ENCODE results near the gene KCNN2. TPM values are rescaled to one million over a fixed set of nuclear protein-coding genes. Genes with fewer than 3 reads are reported as not detected.
A peak's percentile ranks its signal among the peaks of the same experiment; 100 is the strongest.

KCNN2 gene
- total and polyA plus RNA-seq, 5 donors from 2014 or later = not detected

DNA sequence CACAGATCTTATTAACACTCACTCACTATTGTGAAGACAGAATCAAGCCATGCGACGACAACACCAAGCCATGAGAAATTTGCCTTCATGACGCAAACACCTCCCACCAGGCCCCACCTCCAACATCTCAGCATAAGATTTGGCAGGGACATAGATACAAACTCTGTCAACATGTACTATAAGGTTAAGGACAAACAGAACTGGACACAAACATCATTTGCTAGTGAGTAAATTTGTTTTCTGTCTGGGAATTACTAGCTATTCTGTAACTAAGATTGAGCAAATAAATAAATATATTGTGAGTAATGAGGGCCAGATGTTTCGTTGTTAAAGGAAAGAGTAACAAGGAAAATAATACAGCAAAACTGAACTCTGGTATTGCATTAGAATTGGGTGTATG lies 15.7 kb upstream of the KCNN2 start:
- no peak for DNase-seq

GRCh38 chr5:114355086-114355830 lies 6.6 kb upstream of the KCNN2 start:
- ATAC-seq (ENCODE audit: low read depth in 2 of 2) = no peak
- no peaks in the 10 kb centered on the region for H3K4me1 ChIP-seq (ENCODE audit: control insufficient read depth, insufficient read depth, low read length, poor library complexity, severe bottlenecking)
- Mint-ChIP-seq H3K4me1 (no peaks in the 10 kb centered on the region), H3K27me3 (peaks cover 7% of the 10 kb centered on the region), H3K4me3 (no peak overlapping the region), H3K9me3 (peaks cover 0 to 7% (median 3%) of the 10 kb centered on the region in 7 donors), H3K27ac (no peak overlapping the region), H3K36me3 (no peaks in the 10 kb centered on the region)
- no peaks in the 10 kb centered on the region for H3K36me3 ChIP-seq (ENCODE audit: control insufficient read depth, insufficient read depth, low read length)
- no peak for DNase-seq
- H3K27ac ChIP-seq (ENCODE audit: insufficient read depth, low read length, poor library complexity, severe bottlenecking) = no peak overlapping the region
- H3K27me3 ChIP-seq (ENCODE audit: control insufficient read depth, insufficient read depth, low read length) = peaks cover 3% of the 10 kb centered on the region
- no peaks in the 10 kb centered on the region for H3K9me3 ChIP-seq (ENCODE audit: control insufficient read depth in 2 of 2, low read length in 2 of 2)
- no peak overlapping the region for H3K4me3 ChIP-seq (ENCODE audit: low read depth, low read length)

More for the DNA sequence above, 15.7 kb upstream of the KCNN2 start:
- no peak overlapping the region for H3K4me3 ChIP-seq (ENCODE audit: low read depth, low read length)
- ATAC-seq (ENCODE audit: low read depth in 2 of 2) = no peak
- H3K4me1 ChIP-seq (ENCODE audit: control insufficient read depth, insufficient read depth, low read length, poor library complexity, severe bottlenecking) = no peaks in the 10 kb centered on the region
- no peaks in the 10 kb centered on the region for H3K36me3 ChIP-seq (ENCODE audit: control insufficient read depth, insufficient read depth, low read length)
- H3K9me3 Mint-ChIP-seq = peaks cover 0 to 5% (median 0%) of the 10 kb centered on the region in 7 donors
- no peaks in the 10 kb centered on the region for H3K27me3 ChIP-seq (ENCODE audit: control insufficient read depth, insufficient read depth, low read length)
- H3K27me3 Mint-ChIP-seq = no peaks in the 10 kb centered on the region
- no peak overlapping the region for H3K27ac Mint-ChIP-seq
- H3K36me3 Mint-ChIP-seq = no peaks in the 10 kb centered on the region
- H3K4me3 Mint-ChIP-seq = no peak overlapping the region
- H3K4me1 Mint-ChIP-seq = no peaks in the 10 kb centered on the region
- no peak overlapping the region for H3K27ac ChIP-seq (ENCODE audit: insufficient read depth, low read length, poor library complexity, severe bottlenecking)
- H3K9me3 ChIP-seq (ENCODE audit: control insufficient read depth in 2 of 2, low read length in 2 of 2) = no peaks in the 10 kb centered on the region

DNA sequence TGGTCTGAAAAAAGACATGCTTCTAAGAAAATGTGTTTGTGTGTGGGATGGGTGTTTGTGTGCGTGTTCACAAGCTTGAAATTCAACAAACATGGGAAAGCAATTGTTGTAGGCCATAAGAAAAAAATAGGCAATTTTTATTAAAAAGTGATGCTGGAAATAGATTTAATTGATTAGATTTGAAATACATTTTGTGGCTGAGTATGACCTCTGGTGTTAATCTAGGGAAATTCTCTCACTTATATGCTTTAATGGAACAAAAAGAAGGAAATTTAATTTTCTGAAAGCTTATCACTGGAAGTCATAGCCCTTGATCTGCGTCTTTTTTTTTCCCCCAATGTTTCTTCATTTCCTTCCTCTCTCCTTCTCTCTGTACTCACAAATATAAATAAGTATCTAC lies 3.5 kb upstream of the KCNN2 start:
- Mint-ChIP-seq H3K9me3 (peaks cover 0 to 7% (median 2%) of the 10 kb centered on the region in 7 donors), H3K4me3 (no peak overlapping the region), H3K27ac (no peak overlapping the region), H3K27me3 (peaks cover 24% of the 10 kb centered on the region), H3K4me1 (no peaks in the 10 kb centered on the region), H3K36me3 (no peaks in the 10 kb centered on the region)
- peaks cover 3% of the 10 kb centered on the region for H3K27me3 ChIP-seq (ENCODE audit: control insufficient read depth, insufficient read depth, low read length)
- DNase-seq = no peak
- H3K27ac ChIP-seq (ENCODE audit: insufficient read depth, low read length, poor library complexity, severe bottlenecking) = no peak overlapping the region
- no peak overlapping the region for H3K4me3 ChIP-seq (ENCODE audit: low read depth, low read length)
- H3K9me3 ChIP-seq (ENCODE audit: control insufficient read depth in 2 of 2, low read length in 2 of 2) = no peaks in the 10 kb centered on the region
- no peaks in the 10 kb centered on the region for H3K4me1 ChIP-seq (ENCODE audit: control insufficient read depth, insufficient read depth, low read length, poor library complexity, severe bottlenecking)
- H3K36me3 ChIP-seq (ENCODE audit: control insufficient read depth, insufficient read depth, low read length) = no peaks in the 10 kb centered on the region
- ATAC-seq (ENCODE audit: low read depth in 2 of 2) = no peak

DNA sequence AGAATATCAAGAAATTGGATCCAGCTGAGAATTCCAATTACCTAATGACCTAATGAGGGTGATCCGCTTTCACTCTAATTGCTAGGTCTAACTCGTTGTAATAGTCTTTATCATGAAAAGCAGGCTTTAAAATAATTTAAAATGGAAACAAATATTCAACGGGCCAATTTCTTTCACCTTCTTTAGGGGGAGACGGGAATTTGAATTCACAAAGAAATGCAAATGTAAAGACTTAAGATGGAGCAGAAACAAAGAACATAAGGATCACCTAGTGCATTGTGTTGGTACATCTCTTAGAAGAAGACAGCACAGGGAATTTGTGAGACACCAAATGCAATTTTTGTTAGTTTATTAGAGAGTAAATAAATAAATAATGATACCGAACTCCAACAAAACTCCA lies 1.5 kb upstream of the KCNN2 start:
- Mint-ChIP-seq H3K4me1 (peaks cover 0 to 3% (median 0%) of the 10 kb centered on the region in 4 donors), H3K27ac (no peak overlapping the region), H3K36me3 (no peaks in the 10 kb centered on the region), H3K9me3 (peaks cover 0 to 5% (median 0%) of the 10 kb centered on the region in 7 donors), H3K27me3 (peaks cover 30% of the 10 kb centered on the region), H3K4me3 (no peak overlapping the region)
- no peak overlapping the region for H3K4me3 ChIP-seq (ENCODE audit: low read depth, low read length)
- peaks cover 9% of the 10 kb centered on the region for H3K27me3 ChIP-seq (ENCODE audit: control insufficient read depth, insufficient read depth, low read length)
- H3K36me3 ChIP-seq (ENCODE audit: control insufficient read depth, insufficient read depth, low read length) = no peaks in the 10 kb centered on the region
- no peak for DNase-seq
- H3K4me1 ChIP-seq (ENCODE audit: control insufficient read depth, insufficient read depth, low read length, poor library complexity, severe bottlenecking) = no peaks in the 10 kb centered on the region
- no peak overlapping the region for H3K27ac ChIP-seq (ENCODE audit: insufficient read depth, low read length, poor library complexity, severe bottlenecking)
- no peak for ATAC-seq (ENCODE audit: low read depth in 2 of 2)
- H3K9me3 ChIP-seq (ENCODE audit: control insufficient read depth in 2 of 2, low read length in 2 of 2) = no peaks in the 10 kb centered on the region

DNA sequence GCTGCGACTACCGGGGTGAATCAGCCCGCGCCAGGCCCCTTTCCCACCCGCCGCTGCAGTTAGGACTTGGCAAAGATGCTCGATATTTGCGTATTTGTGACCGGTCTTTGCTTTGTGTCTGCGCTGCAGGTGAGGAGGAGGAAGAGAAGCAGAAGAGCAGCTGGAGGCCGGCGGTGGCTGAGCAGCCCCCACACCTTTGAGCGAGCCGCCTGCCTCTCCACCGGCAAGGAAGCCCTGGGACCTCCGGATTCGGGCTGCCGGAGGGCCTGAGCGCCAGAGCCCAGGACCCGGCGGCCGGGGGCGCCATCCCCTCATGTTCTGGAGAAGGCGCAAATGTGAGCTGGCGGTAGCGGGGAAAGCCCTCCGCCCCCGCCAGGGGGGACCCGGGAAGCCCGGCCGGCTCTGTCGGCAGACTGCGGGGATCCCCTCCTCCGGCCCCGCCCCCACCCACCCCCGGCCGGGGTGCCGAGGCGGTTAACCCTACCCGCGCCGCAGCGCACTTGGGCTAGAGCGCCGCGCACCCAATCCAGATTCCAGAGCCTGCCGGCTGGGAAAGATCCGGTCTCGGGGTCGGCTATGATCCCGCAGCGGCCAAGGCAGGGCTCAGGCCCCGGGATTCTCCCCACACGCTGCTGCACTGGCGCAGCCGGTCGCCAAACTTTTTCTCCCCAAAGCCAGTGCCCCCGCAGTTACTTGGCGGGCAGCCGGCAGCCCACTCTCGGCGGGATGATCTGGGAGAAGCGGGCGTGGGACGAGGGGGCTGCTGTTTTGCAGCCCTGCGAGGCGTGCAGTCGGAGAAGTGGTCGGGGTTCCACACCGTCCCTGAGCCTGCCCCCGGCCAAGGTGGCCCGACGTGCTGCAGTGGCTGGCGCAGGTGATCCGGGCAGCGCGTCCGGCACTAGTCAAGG lies 800 bp upstream of the KCNN2 start:
- Mint-ChIP-seq H3K27me3 (peaks cover 34% of the 10 kb centered on the region), H3K27ac (no peak overlapping the region)
- no peaks in the 10 kb centered on the region for H3K36me3 ChIP-seq (ENCODE audit: control insufficient read depth, insufficient read depth, low read length)

DNA sequence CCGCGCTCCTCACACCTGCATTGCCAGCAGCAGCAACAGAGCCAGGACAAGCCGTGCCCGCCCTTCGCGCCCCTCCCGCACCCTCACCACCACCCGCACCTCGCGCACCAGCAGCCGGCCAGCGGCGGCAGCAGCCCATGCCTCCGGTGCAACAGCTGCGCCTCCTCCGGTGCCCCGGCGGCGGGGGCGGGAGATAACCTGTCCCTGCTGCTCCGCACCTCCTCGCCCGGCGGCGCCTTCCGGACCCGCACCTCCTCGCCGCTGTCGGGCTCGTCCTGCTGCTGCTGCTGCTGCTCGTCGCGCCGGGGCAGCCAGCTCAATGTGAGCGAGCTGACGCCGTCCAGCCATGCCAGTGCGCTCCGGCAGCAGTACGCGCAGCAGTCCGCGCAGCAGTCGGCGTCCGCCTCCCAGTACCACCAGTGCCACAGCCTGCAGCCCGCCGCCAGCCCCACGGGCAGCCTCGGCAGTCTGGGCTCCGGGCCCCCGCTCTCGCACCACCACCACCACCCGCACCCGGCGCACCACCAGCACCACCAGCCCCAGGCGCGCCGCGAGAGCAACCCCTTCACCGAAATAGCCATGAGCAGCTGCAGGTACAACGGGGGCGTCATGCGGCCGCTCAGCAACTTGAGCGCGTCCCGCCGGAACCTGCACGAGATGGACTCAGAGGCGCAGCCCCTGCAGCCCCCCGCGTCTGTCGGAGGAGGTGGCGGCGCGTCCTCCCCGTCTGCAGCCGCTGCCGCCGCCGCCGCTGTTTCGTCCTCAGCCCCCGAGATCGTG lies 517 bp downstream of the KCNN2 start:
- peaks cover 34% of the 10 kb centered on the region for H3K27me3 Mint-ChIP-seq
- no peak for ATAC-seq (ENCODE audit: low read depth in 2 of 2)

More for the DNA sequence above, 800 bp upstream of the KCNN2 start:
- Histone ChIP-seq H3K4me1 (ENCODE audit: control insufficient read depth, insufficient read depth, low read length, poor library complexity, severe bottlenecking) (no peaks in the 10 kb centered on the region), H3K9me3 (ENCODE audit: control insufficient read depth in 2 of 2, low read length in 2 of 2) (no peaks in the 10 kb centered on the region), H3K4me3 (ENCODE audit: low read depth, low read length) (no peak overlapping the region), H3K27ac (ENCODE audit: insufficient read depth, low read length, poor library complexity, severe bottlenecking) (no peak overlapping the region), H3K27me3 (ENCODE audit: control insufficient read depth, insufficient read depth, low read length) (peaks cover 9% of the 10 kb centered on the region)
- Mint-ChIP-seq H3K4me3 (no peak overlapping the region), H3K9me3 (peaks cover 0 to 5% (median 0%) of the 10 kb centered on the region in 7 donors), H3K36me3 (no peaks in the 10 kb centered on the region), H3K4me1 (peaks cover 0 to 3% (median 0%) of the 10 kb centered on the region in 4 donors)
- ATAC-seq (ENCODE audit: low read depth in 2 of 2) (no peak), DNase-seq (no peak)

DNA sequence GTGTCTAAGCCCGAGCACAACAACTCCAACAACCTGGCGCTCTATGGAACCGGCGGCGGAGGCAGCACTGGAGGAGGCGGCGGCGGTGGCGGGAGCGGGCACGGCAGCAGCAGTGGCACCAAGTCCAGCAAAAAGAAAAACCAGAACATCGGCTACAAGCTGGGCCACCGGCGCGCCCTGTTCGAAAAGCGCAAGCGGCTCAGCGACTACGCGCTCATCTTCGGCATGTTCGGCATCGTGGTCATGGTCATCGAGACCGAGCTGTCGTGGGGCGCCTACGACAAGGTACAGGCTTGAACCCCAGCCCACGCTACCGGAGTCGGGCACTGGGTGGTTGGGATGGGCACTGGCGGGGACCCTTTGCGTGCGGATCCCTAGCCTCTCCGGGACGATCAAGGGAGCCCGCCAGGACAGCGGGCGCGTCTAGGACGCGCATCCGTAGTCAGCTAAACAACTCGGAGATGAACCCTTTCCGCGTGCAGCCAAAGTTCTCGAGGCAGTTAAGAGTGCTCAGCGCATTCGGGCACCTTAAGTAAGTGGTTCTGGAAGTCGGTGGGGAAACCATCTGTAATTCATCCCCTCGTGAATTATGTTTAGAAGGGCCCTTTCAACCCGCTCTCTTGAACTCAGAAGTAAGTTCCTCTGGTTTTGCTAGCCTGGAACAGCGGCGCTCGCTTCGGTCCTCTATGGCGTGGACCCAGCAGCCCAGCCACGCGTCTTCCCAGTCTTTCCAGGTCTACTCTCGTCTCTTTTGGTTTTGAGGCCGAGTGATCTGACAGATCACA lies 1.3 kb downstream of the KCNN2 start:
- H3K9me3 ChIP-seq (ENCODE audit: control insufficient read depth in 2 of 2, low read length in 2 of 2) = no peaks in the 10 kb centered on the region
- no peaks in the 10 kb centered on the region for H3K4me1 ChIP-seq (ENCODE audit: control insufficient read depth, insufficient read depth, low read length, poor library complexity, severe bottlenecking)
- H3K4me3 ChIP-seq (ENCODE audit: low read depth, low read length) = no peak overlapping the region
- Mint-ChIP-seq H3K27me3 (peaks cover 34% of the 10 kb centered on the region), H3K9me3 (peaks cover 0 to 5% (median 0%) of the 10 kb centered on the region in 7 donors), H3K27ac (no peak overlapping the region), H3K36me3 (no peaks in the 10 kb centered on the region), H3K4me1 (peaks cover 0 to 3% (median 0%) of the 10 kb centered on the region in 4 donors), H3K4me3 (no peak overlapping the region)
- ATAC-seq (ENCODE audit: low read depth in 2 of 2) (no peak), DNase-seq (peak in 1 of 3 donors; percentile 7)
- H3K27ac ChIP-seq (ENCODE audit: insufficient read depth, low read length, poor library complexity, severe bottlenecking) = no peak overlapping the region
- peaks cover 9% of the 10 kb centered on the region for H3K27me3 ChIP-seq (ENCODE audit: control insufficient read depth, insufficient read depth, low read length)
- no peaks in the 10 kb centered on the region for H3K36me3 ChIP-seq (ENCODE audit: control insufficient read depth, insufficient read depth, low read length)

More for the DNA sequence above, 517 bp downstream of the KCNN2 start:
- Histone ChIP-seq H3K9me3 (ENCODE audit: control insufficient read depth in 2 of 2, low read length in 2 of 2) (no peaks in the 10 kb centered on the region), H3K36me3 (ENCODE audit: control insufficient read depth, insufficient read depth, low read length) (no peaks in the 10 kb centered on the region), H3K27me3 (ENCODE audit: control insufficient read depth, insufficient read depth, low read length) (peaks cover 9% of the 10 kb centered on the region), H3K27ac (ENCODE audit: insufficient read depth, low read length, poor library complexity, severe bottlenecking) (no peak overlapping the region), H3K4me3 (ENCODE audit: low read depth, low read length) (no peak overlapping the region), H3K4me1 (ENCODE audit: control insufficient read depth, insufficient read depth, low read length, poor library complexity, severe bottlenecking) (no peaks in the 10 kb centered on the region)
- Mint-ChIP-seq H3K4me1 (peaks cover 0 to 3% (median 0%) of the 10 kb centered on the region in 4 donors), H3K36me3 (no peaks in the 10 kb centered on the region), H3K27ac (no peak overlapping the region), H3K9me3 (peaks cover 0 to 5% (median 0%) of the 10 kb centered on the region in 7 donors), H3K4me3 (no peak overlapping the region)
- DNase-seq = peak in 1 of 3 donors; percentile 0
